HG03139 (cell line): ENCODE measurements around the gene ARFRP1.

Source experiments
- ATAC-seq: cut with Tn5 transposase; IDR thresholded peaks from one replicate; pipeline ENCODE4 v1.9.1; 2021; ENCODE audit not compliant: unreplicated experiment

The ARFRP1 gene, protein sequence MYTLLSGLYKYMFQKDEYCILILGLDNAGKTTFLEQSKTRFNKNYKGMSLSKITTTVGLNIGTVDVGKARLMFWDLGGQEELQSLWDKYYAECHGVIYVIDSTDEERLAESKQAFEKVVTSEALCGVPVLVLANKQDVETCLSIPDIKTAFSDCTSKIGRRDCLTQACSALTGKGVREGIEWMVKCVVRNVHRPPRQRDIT

DNA sequence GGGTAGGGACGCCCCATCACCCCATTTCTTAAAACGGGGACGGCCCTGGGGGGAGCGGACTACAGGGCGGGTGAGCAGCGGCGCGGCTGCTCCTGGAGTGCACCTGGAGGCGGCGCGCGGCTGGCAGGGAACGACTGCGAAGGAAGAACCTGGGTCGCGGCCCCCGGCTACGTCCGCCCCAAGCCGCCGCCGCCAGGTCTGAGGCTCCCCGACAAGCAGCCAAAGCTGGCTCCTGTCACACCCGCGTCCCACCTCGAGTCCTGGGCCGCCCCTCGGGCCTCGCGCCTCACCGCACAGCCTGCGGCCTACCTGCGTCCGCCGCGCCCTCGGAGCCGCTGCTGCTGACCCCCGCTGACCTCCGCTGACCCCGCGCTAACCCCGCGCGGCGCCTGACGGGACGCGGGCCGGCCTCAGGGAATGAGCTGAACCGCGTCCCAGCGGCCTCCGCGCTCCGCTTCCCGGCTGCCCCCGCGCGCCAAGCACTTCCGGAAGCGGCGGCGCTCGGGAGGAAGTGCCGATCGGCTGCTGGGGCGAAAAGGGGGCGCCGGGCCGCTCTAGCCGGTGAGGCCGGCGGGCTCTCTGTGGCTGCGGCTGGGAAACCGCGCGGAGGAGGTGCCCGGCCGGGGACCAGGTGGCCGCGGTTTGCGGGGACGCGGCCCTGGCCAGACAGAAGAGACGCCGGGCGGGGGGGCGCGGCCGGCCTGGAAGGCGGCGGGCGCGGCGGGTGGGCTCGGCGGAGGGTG is at the start of gene ARFRP1, which contains the start of gene ZGPAT:
TSS of gene ARFRP1 (minus strand) at position 419 of the 743 bp plus-strand sequence. CDS start 885 bp downstream, outside the sequence.
TSS of gene ZGPAT (plus strand) at position 482 of the 743 bp plus-strand sequence. CDS start 542 bp downstream, outside the sequence.
- ATAC-seq: peak; percentile 64

DNA sequence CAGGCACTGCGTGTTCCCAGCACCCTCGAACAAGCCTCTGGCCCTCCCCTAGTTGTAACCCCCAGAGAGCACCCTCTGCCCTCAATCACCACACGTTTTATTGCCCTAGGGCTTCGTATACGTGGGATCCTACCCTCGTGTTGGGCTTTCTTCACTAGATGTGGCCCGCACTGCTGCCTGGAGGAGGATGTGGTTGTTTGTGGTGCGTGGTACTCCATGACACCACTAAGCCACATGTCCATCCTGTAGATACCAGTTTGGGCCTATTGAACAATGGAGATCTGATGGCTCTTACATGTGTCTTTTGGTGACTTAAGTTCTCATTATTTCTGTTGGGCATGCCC is 48.8 kb upstream of the ARFRP1 start:
- no peak for ATAC-seq

DNA sequence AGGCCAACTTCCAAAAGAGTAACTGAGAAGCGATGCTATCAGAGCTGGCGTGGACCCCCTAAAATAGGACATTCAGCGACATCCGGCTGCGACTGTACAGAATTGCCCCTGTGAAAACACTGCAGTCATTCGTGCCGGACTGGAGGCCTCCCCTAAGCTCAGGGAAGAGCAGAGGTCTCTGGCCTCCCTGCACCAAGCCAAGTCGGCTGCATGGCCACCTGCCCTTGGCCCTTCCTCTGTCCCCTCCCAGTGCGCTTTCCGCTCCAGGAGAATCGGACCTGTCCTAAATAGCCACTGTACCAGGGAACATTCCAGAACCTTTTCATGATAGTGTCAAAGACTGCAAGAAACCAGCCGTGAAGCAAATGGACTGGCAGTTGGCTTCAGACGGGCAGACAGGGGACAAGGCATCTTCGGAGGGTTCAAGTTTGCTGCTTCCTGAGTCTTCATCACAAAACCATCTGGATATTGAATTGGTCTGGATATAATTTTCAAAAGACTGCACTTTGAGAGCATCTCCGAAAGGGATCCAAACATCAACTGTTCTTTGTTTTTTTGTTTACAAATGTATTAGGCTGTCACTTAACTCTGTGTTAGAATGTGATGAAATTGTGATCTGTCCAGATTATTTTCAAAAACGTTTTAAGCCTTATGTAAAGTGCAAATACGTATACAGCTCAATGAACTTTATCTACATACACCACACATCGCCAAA is 48.3 kb upstream of the ARFRP1 start:
- no peak for ATAC-seq

DNA sequence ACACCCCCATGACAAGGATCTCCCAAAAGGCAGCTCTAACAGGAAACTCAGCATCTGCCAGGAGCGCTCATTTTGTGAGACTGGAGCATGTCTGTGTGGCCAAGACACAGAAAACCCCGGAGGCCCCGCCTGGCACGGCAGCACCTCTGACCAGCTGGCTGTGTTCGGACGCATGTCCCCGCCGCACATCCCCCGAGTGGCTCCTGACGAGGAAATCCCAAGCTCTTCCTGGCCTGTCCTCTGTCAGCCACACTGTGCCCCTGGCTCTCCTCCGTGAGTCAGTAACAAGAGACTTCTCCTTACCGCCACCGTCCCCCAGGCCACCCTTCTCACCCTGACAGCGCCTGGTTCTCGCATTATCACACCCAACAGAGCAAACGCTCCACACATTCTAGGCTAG is 46.2 kb upstream of the ARFRP1 start:
- no peak for ATAC-seq

DNA sequence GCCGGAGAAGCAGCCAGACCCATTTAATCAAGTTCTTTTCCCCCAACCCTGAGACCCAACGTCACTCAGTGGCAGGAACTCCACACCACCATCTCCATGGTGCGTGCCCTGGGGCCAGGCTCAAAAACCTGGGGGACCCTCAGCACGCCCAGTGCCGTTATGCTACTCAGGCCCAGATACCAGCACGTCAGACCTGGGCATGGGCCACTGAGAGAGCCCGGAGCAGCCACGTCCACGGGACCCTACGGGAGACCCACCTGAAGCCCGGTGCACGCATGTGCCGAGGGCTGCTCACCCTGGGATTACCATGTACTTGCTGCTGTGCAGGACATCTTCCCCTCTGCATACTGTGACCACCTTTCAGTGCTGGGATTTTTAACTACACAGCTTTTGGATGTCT is 45.6 kb upstream of the ARFRP1 start:
- no peak for ATAC-seq

DNA sequence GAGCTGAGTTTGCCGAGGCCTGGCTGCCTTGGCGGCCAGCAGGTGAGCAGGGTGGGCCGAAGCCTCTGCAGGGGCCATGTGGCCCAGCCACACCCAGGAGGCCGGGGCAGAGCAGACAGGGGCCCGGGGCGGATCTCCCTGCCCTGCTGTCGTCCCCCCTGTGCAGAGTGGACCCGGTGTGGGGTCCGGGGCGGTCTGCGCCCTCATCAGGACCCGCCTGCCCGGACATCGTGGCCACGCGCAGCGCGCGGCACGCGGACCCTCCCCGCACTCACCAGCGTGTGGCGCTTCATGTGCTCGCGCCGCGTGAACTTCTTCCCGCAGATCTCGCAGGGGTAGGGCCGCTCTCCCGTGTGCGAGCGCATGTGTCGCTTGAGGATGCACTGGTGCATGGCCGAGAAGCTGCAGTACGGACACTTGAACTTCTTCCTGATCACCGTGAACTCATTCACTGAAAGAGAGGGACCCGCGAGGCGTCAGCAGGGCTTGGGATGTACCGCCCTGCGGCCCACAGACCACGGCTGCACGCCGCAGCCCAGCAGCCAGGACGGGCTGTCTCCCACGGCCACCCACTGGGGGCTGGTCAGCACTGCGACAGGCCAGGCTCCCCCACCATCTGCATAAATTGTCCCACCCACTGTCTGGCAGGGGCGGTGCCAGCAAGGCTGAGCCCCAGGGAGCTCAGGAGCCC is 44.8 kb upstream of the ARFRP1 start:
- no peak for ATAC-seq

DNA sequence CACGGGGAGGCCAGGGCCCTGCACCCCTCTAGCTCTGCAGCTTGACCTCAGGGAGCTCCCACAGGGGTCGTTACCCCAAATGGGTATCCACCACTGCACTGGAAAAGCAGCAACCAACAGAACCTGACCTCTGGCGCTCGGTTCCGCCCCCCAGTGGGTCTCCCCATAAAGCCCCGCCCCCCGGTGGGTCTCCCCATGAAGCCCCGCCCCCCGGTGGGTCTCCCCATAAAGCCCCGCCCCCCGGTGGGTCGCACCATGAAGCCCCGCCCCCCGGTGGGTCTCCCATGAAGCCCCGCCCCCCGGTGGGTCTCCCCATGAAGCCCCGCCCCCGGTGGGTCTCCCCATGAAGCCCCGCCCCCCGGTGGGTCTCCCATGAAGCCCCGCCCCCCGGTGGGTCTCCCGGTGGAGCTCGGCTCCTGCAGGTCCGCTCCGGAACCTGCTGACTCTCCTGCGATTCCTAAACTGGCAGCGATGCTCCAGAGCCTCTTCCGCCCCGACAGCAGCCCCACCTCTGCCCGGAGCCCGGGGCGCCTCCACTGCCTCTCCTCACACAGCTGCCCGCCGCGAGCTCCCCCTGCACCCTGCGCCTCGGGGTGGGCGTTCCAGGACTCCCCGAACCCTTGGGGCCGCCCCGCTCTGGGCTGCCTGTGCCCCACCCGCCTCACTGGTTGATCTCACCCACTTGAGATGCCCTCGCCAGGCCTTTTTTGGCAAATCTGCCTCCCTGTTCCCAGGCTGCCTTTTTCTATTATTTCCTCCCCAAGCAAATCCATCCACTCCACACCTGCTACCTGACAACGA is 43.9 kb upstream of the ARFRP1 start:
- no peak for ATAC-seq

DNA sequence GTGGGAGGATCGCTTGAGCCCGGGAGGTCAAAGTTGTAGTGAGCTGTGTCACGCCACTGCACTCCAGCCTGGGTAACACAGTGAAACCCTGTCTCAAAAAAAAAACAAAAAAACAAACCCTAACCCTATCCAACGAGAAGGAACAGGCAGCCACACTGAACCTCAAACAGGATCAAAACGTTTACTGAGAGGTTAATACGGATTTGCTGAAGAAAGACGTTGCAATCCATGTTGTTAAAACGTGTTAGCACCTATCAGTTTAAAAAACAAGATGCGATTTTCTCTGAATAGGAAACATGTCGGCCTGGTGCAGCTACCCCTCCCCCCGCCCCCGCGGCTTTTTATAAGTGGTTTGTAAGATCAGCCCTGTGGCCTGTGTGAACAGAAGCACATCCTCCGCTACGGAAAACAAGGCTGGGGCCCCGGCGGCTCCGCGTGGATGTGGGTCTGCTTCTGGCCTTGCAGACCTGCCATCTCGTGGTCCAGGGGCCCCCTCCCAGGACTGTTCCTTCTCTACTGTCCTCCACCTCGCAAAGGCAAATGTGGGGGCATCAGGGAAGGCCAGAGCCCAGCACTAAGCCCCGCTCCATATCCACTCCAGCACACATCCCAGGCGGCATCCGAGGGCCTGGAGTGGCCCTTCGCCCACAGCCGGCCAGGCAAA is 43.2 kb upstream of the ARFRP1 start:
- ATAC-seq: no peak

DNA sequence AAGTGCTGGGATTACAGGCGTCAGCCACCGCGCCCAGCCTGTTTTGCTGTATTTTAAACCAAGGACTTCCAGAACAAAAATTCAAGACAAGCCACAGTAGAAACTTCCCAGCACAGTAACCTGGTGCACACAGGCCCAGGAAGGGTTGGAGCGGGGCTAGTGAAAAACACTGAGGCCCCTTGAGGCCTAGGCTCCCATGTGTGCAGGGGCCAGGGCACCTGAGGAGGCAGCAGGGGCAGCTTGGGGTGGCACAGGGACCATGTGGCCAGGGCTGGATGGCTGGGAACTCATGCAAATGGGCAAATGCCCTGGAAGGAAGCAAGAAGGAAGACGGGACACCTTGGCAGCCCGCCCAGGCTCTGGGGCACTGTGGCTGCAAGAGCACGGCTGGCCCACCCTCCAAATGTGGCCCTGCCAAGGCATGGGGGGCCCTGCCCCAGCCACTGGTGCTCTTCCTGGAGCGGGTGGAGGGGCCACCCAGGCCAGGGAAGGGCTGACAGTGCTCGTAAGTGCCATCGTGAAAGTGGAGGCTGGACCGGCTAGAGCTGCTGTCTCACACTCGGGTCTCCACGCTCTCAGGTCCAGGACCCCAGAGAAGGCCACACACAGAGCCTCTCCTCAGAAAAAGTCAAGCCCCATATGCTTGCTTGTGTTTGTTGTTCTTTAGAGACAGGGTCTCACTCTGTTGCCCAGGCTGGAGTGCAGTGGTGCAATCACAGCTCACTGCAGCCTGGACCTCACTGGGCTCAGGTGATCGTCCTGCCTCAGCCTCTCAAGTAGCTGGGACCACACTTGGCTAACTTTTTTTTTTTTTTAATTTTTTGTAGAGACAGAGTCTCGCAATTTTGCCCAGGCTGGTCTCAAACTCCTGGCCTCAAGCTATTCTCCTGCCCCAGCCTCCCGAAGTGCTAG is 42.1 kb upstream of the ARFRP1 start:
- no peak for ATAC-seq

DNA sequence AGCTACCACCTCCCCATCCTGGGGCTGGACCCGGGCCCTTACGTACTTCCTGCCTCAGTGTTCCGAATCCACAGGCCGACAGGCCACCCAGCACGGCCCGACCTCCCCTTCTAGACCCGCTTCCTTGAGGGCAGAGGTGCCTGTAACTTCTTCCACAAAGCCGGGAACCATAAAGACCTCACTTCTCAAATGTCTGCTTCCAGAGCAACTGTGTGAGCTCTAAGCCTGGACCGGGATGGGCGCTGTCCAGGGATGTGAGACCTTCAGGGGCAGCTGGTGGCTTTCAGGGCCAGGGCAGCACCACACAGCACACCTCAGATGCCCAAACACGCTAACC is 41.1 kb upstream of the ARFRP1 start:
- no peak for ATAC-seq

DNA sequence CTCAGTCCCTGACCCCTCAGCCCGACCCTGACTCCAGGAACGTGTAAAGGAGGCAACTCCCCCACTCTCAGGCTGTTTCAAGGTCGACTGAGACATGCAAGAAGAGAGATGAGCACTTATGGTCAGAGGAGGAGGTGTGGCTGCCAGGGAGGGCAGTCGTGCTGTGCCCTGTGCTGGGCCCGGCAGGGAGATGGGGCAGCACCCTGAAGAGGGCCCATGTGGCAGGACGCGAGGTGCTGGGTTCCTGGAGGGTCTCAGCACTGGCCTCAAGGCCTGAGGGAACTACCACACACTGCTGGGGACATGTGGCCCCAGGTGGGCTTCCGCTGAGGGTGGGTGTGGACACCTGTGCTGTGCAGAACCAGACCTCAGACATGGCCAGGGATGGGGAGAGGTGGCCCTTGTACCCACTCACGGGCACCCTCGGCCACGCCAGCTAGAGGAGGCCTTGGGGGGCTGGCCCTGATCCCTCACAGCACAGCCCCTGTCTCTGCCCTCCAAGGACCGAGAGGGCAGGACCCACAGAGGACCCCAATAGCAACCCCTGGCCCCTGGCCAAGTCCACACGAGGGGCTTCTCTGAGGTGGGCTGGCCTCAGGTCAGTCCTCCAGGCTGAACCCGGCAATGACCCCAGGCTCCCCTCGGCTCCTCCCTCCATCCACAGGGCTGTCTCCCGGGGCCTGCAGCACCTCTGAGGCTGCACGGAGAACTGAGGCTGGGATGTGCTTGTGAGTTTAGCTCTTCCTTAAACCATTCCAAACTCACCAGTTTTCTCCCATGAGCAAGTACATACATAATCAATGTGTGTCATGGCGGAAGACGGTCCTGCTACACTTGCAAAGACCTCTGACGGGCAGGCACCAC is 40.5 kb upstream of the ARFRP1 start:
- ATAC-seq: no peak

DNA sequence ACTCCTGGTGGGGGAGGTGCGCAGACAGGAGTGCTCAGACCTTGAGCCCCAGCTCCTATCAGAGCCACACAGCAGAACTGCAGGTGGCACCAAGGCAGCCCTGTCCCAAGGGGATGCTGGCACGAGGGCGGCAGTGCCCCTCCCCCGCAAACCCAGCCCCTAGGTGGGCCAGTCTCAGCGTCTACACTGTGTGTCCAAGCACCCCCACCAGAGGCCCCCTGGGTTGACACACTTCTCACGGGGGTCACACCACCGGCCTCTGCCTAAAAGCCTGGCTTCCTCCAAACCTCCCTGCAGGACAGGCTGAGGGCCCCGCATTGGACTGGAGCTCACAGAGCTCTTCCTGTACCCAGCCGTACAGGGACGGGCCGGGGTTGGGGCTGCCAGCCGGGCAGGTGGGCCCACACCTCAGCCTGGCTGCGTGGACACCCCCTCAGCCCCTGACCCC is 39.9 kb upstream of the ARFRP1 start:
- ATAC-seq: no peak

DNA sequence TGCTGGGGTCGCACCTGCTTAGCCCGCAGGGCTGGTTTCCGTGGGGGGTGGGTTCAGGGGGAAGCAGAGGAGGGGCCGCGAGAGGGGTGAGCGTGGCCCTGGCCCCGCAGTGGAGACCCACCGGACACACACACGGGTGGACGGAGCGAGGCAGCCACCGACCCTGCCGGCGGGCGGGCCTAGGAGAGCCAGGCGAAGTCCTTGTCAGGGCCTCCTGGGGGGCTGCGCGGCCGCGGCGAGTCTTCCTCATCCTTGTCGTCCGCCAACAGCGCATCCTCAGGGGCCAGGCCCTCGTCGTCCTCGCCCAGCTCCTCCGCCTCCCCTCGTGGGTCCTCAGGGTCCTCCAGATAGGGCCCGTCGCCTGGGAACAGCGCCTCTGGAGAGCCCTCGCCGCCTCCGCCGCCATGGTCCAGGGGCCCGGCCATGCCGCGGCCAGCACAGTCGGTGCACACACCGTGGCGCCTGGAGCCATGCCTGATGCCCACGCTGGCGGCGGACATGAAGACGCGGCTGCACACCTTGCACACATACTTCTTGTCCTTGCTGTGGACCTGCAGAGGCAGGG is 39.1 kb upstream of the ARFRP1 start:
- no peak for ATAC-seq

DNA sequence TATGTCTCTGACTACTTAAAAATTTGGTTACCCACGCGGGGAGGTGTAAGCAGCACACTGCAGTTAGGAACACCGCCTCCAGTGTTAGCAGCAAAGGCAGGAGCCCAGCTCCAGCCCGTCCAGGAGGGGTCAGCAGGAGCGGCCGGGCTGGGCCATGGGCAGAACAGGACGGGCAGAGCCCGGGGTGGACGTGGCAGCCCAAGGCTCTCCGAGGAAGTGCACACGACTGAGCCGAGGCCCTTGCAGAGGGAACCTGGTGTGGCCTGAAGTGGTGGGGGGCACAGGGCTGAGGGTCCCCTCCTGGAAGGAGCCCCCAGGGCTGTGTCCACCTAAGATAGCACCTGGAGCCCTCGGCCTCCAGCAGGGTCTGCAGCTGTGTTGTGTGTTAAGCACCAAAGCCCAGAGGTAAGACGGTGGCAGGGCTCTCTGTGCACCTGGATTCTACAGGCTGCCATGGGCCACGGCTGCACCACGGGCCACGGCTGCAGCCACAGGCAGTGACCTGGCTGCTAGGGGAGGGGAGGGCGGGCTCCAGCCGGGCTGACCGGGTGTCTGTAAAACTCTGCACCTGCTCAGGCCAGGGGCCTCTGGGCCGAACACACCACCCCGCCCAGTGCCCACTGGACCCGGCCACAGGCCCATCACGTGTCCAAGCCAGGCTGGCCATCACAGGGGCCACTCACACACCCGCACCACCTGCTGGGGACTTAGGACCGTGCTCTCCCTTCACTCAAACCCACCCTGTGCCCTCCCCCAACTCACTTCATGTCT is 38.4 kb upstream of the ARFRP1 start:
- ATAC-seq: no peak

DNA sequence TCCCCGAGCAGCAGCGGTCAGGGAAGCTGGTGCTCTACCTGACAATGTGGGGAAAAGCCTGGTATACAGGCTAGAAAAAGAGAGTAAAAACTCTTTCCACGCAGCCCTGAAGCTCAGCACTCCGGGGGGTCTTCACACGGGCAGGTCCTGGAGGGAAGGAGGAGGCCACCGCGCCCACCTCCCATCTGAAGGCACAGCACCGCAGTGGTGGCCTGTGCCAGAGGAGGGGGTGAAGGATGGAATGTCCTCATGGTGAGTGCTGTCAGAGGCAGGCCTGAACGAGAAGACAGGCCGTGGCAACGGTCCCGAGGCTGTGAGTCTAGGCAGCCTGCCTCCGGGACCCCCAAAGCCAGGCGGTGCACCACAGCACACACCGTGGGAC is 37.6 kb upstream of the ARFRP1 start:
- ATAC-seq: no peak

DNA sequence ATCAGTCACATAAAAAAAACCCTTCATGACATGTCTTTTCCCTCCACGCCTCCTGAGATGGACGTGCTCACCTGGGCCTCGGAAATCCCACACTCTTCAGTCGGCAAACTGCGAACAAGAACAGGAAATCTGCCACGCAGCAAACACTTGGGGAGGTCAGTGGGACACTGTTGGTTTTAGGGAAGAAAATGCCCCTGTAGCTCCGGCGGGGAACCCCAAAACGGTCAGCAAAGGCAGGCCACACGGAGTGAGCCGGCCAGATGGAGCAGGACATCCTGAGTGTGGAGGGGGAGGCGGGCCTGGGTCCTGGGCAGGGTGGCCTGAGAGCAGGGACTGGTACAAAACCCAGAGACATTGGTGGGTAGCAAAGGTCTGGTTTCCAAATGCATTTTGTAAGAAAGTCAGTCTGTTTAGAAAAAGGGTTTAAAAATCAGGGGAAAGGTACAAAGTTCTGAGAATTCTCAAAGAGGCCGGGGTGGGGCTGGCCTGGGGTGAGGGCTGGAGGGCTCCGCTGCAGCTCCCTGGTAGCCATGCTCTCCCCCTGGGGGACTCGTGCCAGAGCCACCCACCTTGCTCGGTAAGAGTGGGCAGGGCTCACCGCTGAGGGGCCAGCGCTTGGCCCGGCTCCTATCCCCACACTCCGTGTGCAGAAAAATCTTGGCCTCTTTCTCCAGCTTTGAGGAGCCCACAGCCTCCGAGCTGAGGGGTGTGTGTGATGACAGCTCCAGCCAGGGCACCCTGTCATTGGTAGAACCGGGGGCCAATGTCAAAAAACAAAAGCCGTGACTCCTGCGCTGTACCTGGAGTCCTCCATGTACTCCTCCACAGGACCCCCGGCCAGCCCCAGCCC is 37.0 kb upstream of the ARFRP1 start:
- ATAC-seq: no peak
